Loucy (cell line): ENCODE measurements around the gene GTF2A1L.

Experiments used
- H2AFZ ChIP-seq: fragments of 200-600 bp; sonication (generic); 2 replicates; pipeline ENCODE4 v1.6.0; 2016; ENCODE audit warnings: antibody characterized with exemption, mild to moderate bottlenecking, low read length, moderate library complexity
- H3F3A ChIP-seq: fragments of 200-600 bp; 2 replicates; pipeline ENCODE4 v1.6.0; 2016; ENCODE audit warnings: antibody characterized with exemption, low read depth, mild to moderate bottlenecking
- H3K27me3 ChIP-seq: fragments of 200-600 bp; sonication (generic); 2 replicates; pipeline ENCODE4 v1.6.1; 2014; ENCODE audit warnings: low read length, mild to moderate bottlenecking; ENCODE audit not compliant: insufficient read depth, poor library complexity, severe bottlenecking
- H3K36me3 ChIP-seq: fragments of 200-600 bp; sonication (generic); 2 replicates; pipeline ENCODE4 v1.6.1; 2016; ENCODE audit warnings: low read length; ENCODE audit not compliant: insufficient read depth
- H3K4me1 ChIP-seq: fragments of 200-600 bp; sonication (generic); 2 replicates; pipeline ENCODE4 v1.5.1; 2014; ENCODE audit warnings: low read length, mild to moderate bottlenecking; ENCODE audit not compliant: insufficient read depth, poor library complexity, severe bottlenecking
- H3K4me2 ChIP-seq: fragments of 200-600 bp; sonication (generic); 2 replicates; pipeline ENCODE4 v1.6.0; 2014; ENCODE audit warnings: antibody characterized with exemption, low read length, low read depth, mild to moderate bottlenecking; ENCODE audit not compliant: poor library complexity, severe bottlenecking
- H3K4me3 ChIP-seq: fragments of 200-600 bp; sonication (generic); 2 replicates; pipeline ENCODE4 v1.5.1; 2014; ENCODE audit warnings: low read length, mild to moderate bottlenecking, mixed read lengths; ENCODE audit not compliant: poor library complexity, severe bottlenecking
- H3K79me2 ChIP-seq: fragments of 200-600 bp; sonication (generic); 2 replicates; pipeline ENCODE4 v1.6.1; 2014; ENCODE audit warnings: low read length; ENCODE audit not compliant: insufficient read depth
- H3K9ac ChIP-seq: fragments of 200-600 bp; sonication (generic); 2 replicates; pipeline ENCODE4 v1.6.0; 2014; ENCODE audit warnings: mild to moderate bottlenecking, low read depth, low read length, moderate library complexity; ENCODE audit not compliant: poor library complexity, severe bottlenecking
- H3K9me2 ChIP-seq: fragments of 200-600 bp; sonication (generic); replicated peaks from 2 replicates; pipeline ENCODE4 v1.6.1; 2016; ENCODE audit warnings: low read depth, low read length, mixed read lengths
- H3K9me3 ChIP-seq: fragments of 200-600 bp; sonication (generic); 2 replicates; pipeline ENCODE4 v1.6.1; 2014; ENCODE audit warnings: mild to moderate bottlenecking, antibody characterized with exemption, low read length, low read depth; ENCODE audit not compliant: insufficient read depth
- H4K20me1 ChIP-seq: fragments of 200-600 bp; sonication (generic); 2 replicates; pipeline ENCODE4 v1.6.0; 2014; ENCODE audit warnings: antibody characterized with exemption, low read length, mild to moderate bottlenecking; ENCODE audit not compliant: insufficient read depth, poor library complexity, severe bottlenecking
- EZH2phosphoT487 ChIP-seq: fragments of 200-600 bp; IDR thresholded peaks from 2 replicates; pipeline ENCODE4 v1.6.1; 2018; ENCODE audit warnings: antibody characterized with exemption, mild to moderate bottlenecking, moderate library complexity, borderline replicate concordance
- TF ChIP-seq, protein P1 (sequence below): fragments of 200-600 bp; sonication (generic); conservative IDR thresholded peaks from 2 replicates; pipeline ENCODE4 v1.5.1; 2014; ENCODE audit warnings: mild to moderate bottlenecking, antibody characterized with exemption, low read length

GTF2A1L gene

GRCh38 chr2:48587560-48587959 lies 30.1 kb upstream of the GTF2A1L start:
- H3K4me3 ChIP-seq, result no peak overlapping the region
- no peak overlapping the region for H3K4me2 ChIP-seq
- H3K9me3 ChIP-seq, result no peaks in the 10 kb centered on the region
- H3K9ac ChIP-seq, result no peak overlapping the region
- H2AFZ ChIP-seq, result no peak overlapping the region
- H3K9me2 ChIP-seq, result no peaks in the 10 kb centered on the region
- H3K4me1 ChIP-seq, result no peaks in the 10 kb centered on the region
- H4K20me1 ChIP-seq, result no peaks in the 10 kb centered on the region
- TF ChIP-seq, protein P1, sequence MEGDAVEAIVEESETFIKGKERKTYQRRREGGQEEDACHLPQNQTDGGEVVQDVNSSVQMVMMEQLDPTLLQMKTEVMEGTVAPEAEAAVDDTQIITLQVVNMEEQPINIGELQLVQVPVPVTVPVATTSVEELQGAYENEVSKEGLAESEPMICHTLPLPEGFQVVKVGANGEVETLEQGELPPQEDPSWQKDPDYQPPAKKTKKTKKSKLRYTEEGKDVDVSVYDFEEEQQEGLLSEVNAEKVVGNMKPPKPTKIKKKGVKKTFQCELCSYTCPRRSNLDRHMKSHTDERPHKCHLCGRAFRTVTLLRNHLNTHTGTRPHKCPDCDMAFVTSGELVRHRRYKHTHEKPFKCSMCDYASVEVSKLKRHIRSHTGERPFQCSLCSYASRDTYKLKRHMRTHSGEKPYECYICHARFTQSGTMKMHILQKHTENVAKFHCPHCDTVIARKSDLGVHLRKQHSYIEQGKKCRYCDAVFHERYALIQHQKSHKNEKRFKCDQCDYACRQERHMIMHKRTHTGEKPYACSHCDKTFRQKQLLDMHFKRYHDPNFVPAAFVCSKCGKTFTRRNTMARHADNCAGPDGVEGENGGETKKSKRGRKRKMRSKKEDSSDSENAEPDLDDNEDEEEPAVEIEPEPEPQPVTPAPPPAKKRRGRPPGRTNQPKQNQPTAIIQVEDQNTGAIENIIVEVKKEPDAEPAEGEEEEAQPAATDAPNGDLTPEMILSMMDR, result no peak
- no peak for TF ChIP-seq EZH2phosphoT487
- no peaks in the 10 kb centered on the region for H3K36me3 ChIP-seq
- no peaks in the 10 kb centered on the region for H3K27me3 ChIP-seq
- no peaks in the 10 kb centered on the region for H3K79me2 ChIP-seq
- no peaks in the 10 kb centered on the region for H3F3A ChIP-seq

- TF ChIP-seq, protein P1, result no peak
- no peak for TF ChIP-seq EZH2phosphoT487
- Histone ChIP-seq H3K9me2 (no peaks in the 10 kb centered on the region), H3F3A (no peaks in the 10 kb centered on the region), H3K9ac (no peak overlapping the region), H3K36me3 (no peaks in the 10 kb centered on the region), H3K4me2 (no peak overlapping the region), H3K27me3 (no peaks in the 10 kb centered on the region), H3K9me3 (no peaks in the 10 kb centered on the region), H2AFZ (no peak overlapping the region), H4K20me1 (no peaks in the 10 kb centered on the region), H3K4me1 (no peaks in the 10 kb centered on the region), H3K79me2 (no peaks in the 10 kb centered on the region), H3K4me3 (no peak overlapping the region)
Observed at GRCh38 chr2:48587961-48588360, 29.7 kb upstream of the GTF2A1L start.

GRCh38 chr2:48588745-48589144 lies 28.9 kb upstream of the GTF2A1L start:
- Histone ChIP-seq H3K4me2 (no peak overlapping the region), H3K36me3 (no peaks in the 10 kb centered on the region), H2AFZ (no peak overlapping the region)

More at GRCh38 chr2:48588745-48589144, 28.9 kb upstream of the GTF2A1L start:
- Histone ChIP-seq H3K9me3 (no peaks in the 10 kb centered on the region), H3K79me2 (no peaks in the 10 kb centered on the region), H3F3A (no peaks in the 10 kb centered on the region), H3K9ac (no peak overlapping the region), H4K20me1 (no peaks in the 10 kb centered on the region), H3K27me3 (no peaks in the 10 kb centered on the region), H3K4me3 (no peak overlapping the region), H3K9me2 (no peaks in the 10 kb centered on the region), H3K4me1 (no peaks in the 10 kb centered on the region)
- TF ChIP-seq, protein P1, result no peak
- no peak for TF ChIP-seq EZH2phosphoT487
